SH-SY5Y (cell line): ENCODE data around the gene MICALL2.

ENCODE experiments used
- GATA2 ChIP-seq: IDR thresholded peaks from 2 replicates; pipeline ENCODE4 v1.6.1; 2011; ENCODE audit warnings: mild to moderate bottlenecking, low read depth, low read length
- GATA3 ChIP-seq: IDR thresholded peaks from 2 replicates; pipeline ENCODE4 v1.6.1; 2011; ENCODE audit warnings: low read depth, mild to moderate bottlenecking, low read length, moderate library complexity

DNA sequence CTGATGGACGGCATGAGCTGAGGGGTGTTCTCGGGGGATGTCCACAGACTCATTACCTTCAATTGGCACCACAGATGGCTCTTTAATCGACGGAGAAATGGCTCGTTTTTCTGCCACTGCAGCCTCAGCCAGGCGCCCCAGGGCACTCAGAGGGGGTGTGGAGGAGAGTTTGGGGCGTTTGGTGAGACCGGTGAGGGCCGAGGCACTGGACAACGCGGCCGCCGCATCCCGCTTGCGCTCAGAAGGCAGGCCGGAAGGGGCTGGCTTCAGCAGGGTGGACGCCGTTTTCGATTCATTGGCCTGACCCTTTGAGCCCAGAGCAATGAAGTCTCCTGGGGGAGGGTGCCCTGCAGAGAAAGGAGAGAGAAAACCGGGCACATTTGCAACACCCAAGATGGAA lies 43.6 kb upstream of the MICALL2 start:
- TF ChIP-seq GATA2 = no peak
- no peak for TF ChIP-seq GATA3
